Transverse colon (tissue), 4 donors: ENCODE measurements around the gene LMO7. TPM values are rescaled to one million over a fixed set of nuclear protein-coding genes. Genes with fewer than 3 reads are reported as not detected.

Experiments used
- DNase-seq: peaks from one replicate; pipeline ENCODE4 v3.0.0-alpha.2; 2019
- H3K27ac ChIP-seq, 4 donors: fragments of 200-600 bp; sonication (generic); 2 replicates each; pipeline ENCODE4 v1.5.1; 2016 to 2018; ENCODE audit warnings: inconsistent platforms in 4 of 4
- H3K27me3 ChIP-seq: fragments of 200-600 bp; sonication (generic); 2 replicates; pipeline ENCODE4 v1.5.1; 2017; ENCODE audit warnings: inconsistent platforms
- H3K36me3 ChIP-seq, 4 donors: fragments of 200-600 bp; sonication (generic); 2 replicates each; pipeline ENCODE4 v1.5.1; 2017 to 2019; ENCODE audit warnings: inconsistent platforms in 4 of 4
- H3K4me1 ChIP-seq, 4 donors: fragments of 200-600 bp; sonication (generic); 2 replicates each; pipeline ENCODE4 v1.5.1; 2017 to 2020; ENCODE audit warnings: inconsistent platforms in 4 of 4
- H3K4me3 ChIP-seq, 4 donors: fragments of 200-600 bp; sonication (generic); 1 replicate in 1 of 4; 2 replicates in 3 of 4; pipeline versions ENCODE4 v1.5.1 to v1.6.1; 2017 to 2019; ENCODE audit warnings: inconsistent platforms in 4 of 4
- H3K9me3 ChIP-seq, 2 donors: fragments of 200-600 bp; sonication (generic); 2 replicates each; pipeline ENCODE4 v1.5.1; 2017 to 2019; ENCODE audit warnings: inconsistent platforms in 2 of 2
- CTCF ChIP-seq, 5 experiments: fragments of 200-600 bp in 3 of 5; fragments of 450-650 bp in 2 of 5; sonication (generic) in 3 of 5; IDR thresholded peaks; 1 replicate in 2 of 5; 2 replicates in 3 of 5; pipeline ENCODE4 v1.5.1; 2016 to 2017; ENCODE audit warnings: antibody characterized with exemption in 5 of 5, inconsistent platforms in 3 of 5, mild to moderate bottlenecking in 2 of 5, moderate library complexity in 1 of 5
- EP300 ChIP-seq: sonication (generic); formaldehyde crosslinking; IDR thresholded peaks from one replicate; pipeline ENCODE4 v1.6.1; 2017; ENCODE audit warnings: antibody characterized with exemption, low read depth
- POLR2A ChIP-seq: fragments of 450-650 bp; IDR thresholded peaks from one replicate; pipeline ENCODE4 v1.6.1; 2016; ENCODE audit warnings: antibody characterized with exemption, mild to moderate bottlenecking, moderate library complexity
- POLR2AphosphoS5 ChIP-seq, 3 donors: sonication (generic); formaldehyde crosslinking; IDR thresholded peaks; one replicate each; pipeline ENCODE4 v1.6.1; 2016; ENCODE audit warnings: antibody characterized with exemption in 3 of 3
- whole genome bisulfite sequencing, 2 donors: methylation state at CpG; one replicate each; pipeline ENCODE4 v1.1.5; 2018; ENCODE audit warnings: low coverage in 1 of 2; 5-methylcytosine and 5-hydroxymethylcytosine counted together
- in situ Hi-C, 4 donors: fragments of 200-750 bp; cut with MboI; loops; one replicate each; pipeline versions ENCODE4 v1.15.0 to v1.15.1; 2017; ENCODE audit warnings: low sequenced_read_pairs in 3 of 4, low pct_ligation_motif_present in 1 of 4, low pct_unique_long_range_greater_than_20kb in 1 of 4
- intact Hi-C: fragments of 100-400 bp; cut with DNase I; formaldehyde crosslinking; loops from one replicate; pipeline ENCODE4 v1.15.1; 2023; ENCODE audit warnings: low total_unique reads
- total RNA-seq, 4 donors: library from RNA; depleted of rRNA; stranded (reverse); fragments of >200 nt; gene quantifications; one replicate each; pipeline ENCODE4 v1.1.0, GENCODE V29; 2016

The LMO7 gene
- total RNA-seq, 4 donors from 2014 or later: 82.6 to 304 (median 190) TPM

GRCh38 chr13:75877071-75877470 is 240.9 kb downstream of the LMO7 start:
- WGBS, 2 donors: 90 to 92% methylated on average over 3 of the region's 3 CpGs
- no peaks in the 10 kb centered on the region for H3K27me3 ChIP-seq
- no peaks in the 10 kb centered on the region for H3K36me3 ChIP-seq
- H3K4me3 ChIP-seq: no peak overlapping the region
- peaks cover 0 to 9% (median 0%) of the 10 kb centered on the region in 4 donors for H3K4me1 ChIP-seq
- no peak overlapping the region for H3K27ac ChIP-seq
- DNase-seq: no peak
- TF ChIP-seq POLR2A: no peak
- TF ChIP-seq EP300: no peak
- TF ChIP-seq CTCF (IDR thresholded peaks at IDR 0.05): no peak
- TF ChIP-seq POLR2AphosphoS5 (IDR thresholded peaks at IDR 0.05): no peak
- in situ Hi-C loops: loop anchor here (5.0 to 10.0 kb wide), 5 partner anchors 595 to 1030 kb away; no protein-coding TSS in a partner anchor
- intact Hi-C loops: loop anchor here (2.0 kb wide), 1 partner anchor 1028 kb away; no protein-coding TSS in a partner anchor
- H3K9me3 ChIP-seq: no peaks in the 10 kb centered on the region

- in situ Hi-C loops: loop anchor here (5.0 to 10.0 kb wide), 5 partner anchors 593 to 1028 kb away; no protein-coding TSS in a partner anchor
These were observed 243.5 kb downstream of the LMO7 start for GRCh38 chr13:75879656-75880055.

GRCh38 chr13:75881109-75881775 is 245.1 kb downstream of the LMO7 start:
- no peaks in the 10 kb centered on the region for H3K36me3 ChIP-seq
- no peak for DNase-seq
- TF ChIP-seq EP300: no peak
- no peak for TF ChIP-seq POLR2AphosphoS5 (IDR thresholded peaks at IDR 0.05)
- no peak for TF ChIP-seq CTCF (IDR thresholded peaks at IDR 0.05)
- no peak for TF ChIP-seq POLR2A
- H3K4me3 ChIP-seq: no peak overlapping the region
- in situ Hi-C loops: no loop called here
- no peak overlapping the region for H3K27ac ChIP-seq
- intact Hi-C loops: loop anchor here (10.0 kb wide), 1 partner anchor 144 kb away; no protein-coding TSS in a partner anchor
- 44 to 49% methylated on average over 4 of the region's 4 CpGs for WGBS, 2 donors
- H3K4me1 ChIP-seq: peaks cover 0 to 6% (median 0%) of the 10 kb centered on the region in 4 donors
- no peaks in the 10 kb centered on the region for H3K27me3 ChIP-seq
- no peaks in the 10 kb centered on the region for H3K9me3 ChIP-seq

More at GRCh38 chr13:75879656-75880055, 243.5 kb downstream of the LMO7 start:
- Histone ChIP-seq H3K27ac (no peak overlapping the region), H3K27me3 (no peaks in the 10 kb centered on the region), H3K4me3 (no peak overlapping the region), H3K4me1 (peaks cover 0 to 9% (median 0%) of the 10 kb centered on the region in 4 donors), H3K9me3 (no peaks in the 10 kb centered on the region), H3K36me3 (no peaks in the 10 kb centered on the region)
- TF ChIP-seq POLR2A (no peak), CTCF (IDR thresholded peaks at IDR 0.05) (no peak), EP300 (no peak), POLR2AphosphoS5 (IDR thresholded peaks at IDR 0.05) (no peak)
- intact Hi-C loops: loop anchor here (10.0 kb wide), 1 partner anchor 145 kb away; no protein-coding TSS in a partner anchor
- DNase-seq: no peak
- 76 to 80% methylated on average over 4 of the region's 4 CpGs for WGBS, 2 donors

GRCh38 chr13:75882261-75882660 is 246.1 kb downstream of the LMO7 start:
- Histone ChIP-seq H3K36me3 (no peaks in the 10 kb centered on the region), H3K27ac (no peak overlapping the region), H3K27me3 (no peaks in the 10 kb centered on the region), H3K4me3 (no peak overlapping the region), H3K4me1 (no peaks in the 10 kb centered on the region), H3K9me3 (no peaks in the 10 kb centered on the region)
- intact Hi-C loops: loop anchor here (10.0 kb wide), 1 partner anchor 143 kb away; no protein-coding TSS in a partner anchor
- 91 to 100% methylated on average over 1 of the region's 1 CpG for WGBS, 2 donors
- no peak for DNase-seq
- in situ Hi-C loops: no loop called here
- TF ChIP-seq CTCF (IDR thresholded peaks at IDR 0.05) (no peak), POLR2AphosphoS5 (IDR thresholded peaks at IDR 0.05) (no peak), POLR2A (no peak), EP300 (no peak)
